ENCODE measurements around the gene TCF4.

Gene TCF4

GRCh38 chr18:55268151-55268601, 319.8 kb downstream of the TCF4 start:
- peak; percentile 22 for ATAC-seq

GRCh38 chr18:55266981-55267380, 321.0 kb downstream of the TCF4 start:
- ATAC-seq: peak; percentile 46
- no peak for TF ChIP-seq ZFP3 (CRISPR knock-in tag; IDR thresholded peaks at IDR 0.05)
- 0 out of 2 replicates have a peak, but pooled peaks have one; percentile 28 for TF ChIP-seq TCF4 (CRISPR knock-in tag; IDR thresholded peaks at IDR 0.05; ENCODE audit: borderline replicate concordance)

More at GRCh38 chr18:55268151-55268601, 319.8 kb downstream of the TCF4 start:
- peak; percentile 54; the same call in 1 of the 2 replicates for TF ChIP-seq ZC3H10 (CRISPR knock-in tag; IDR thresholded peaks at IDR 0.05)
- TF ChIP-seq POU6F1 (CRISPR knock-in tag; IDR thresholded peaks at IDR 0.05; ENCODE audit: borderline replicate concordance, low read depth): 0 out of 2 replicates have a peak, but pooled peaks have one; percentile 16
- no peak for TF ChIP-seq GLIS3 (CRISPR knock-in tag; IDR thresholded peaks at IDR 0.05)
- no peak for TF ChIP-seq ESRRG (CRISPR knock-in tag; IDR thresholded peaks at IDR 0.05)
- peak; percentile 72; the same call in 1 of the 2 replicates for TF ChIP-seq TOX (CRISPR knock-in tag; IDR thresholded peaks at IDR 0.05; ENCODE audit: borderline replicate concordance)

- no peak for ATAC-seq
- TF ChIP-seq GLIS3 (CRISPR knock-in tag; IDR thresholded peaks at IDR 0.05): no peak
- no peak for TF ChIP-seq CSDC2 (CRISPR knock-in tag; IDR thresholded peaks at IDR 0.05)
Observed at GRCh38 chr18:55265984-55266383, 322.0 kb downstream of the TCF4 start.

GRCh38 chr18:55265130-55265675, 322.8 kb downstream of the TCF4 start:
- ATAC-seq: no peak
- TF ChIP-seq ZFP30 (CRISPR knock-in tag; IDR thresholded peaks at IDR 0.05) (no peak), ARNTL (CRISPR knock-in tag; IDR thresholded peaks at IDR 0.05; ENCODE audit: borderline replicate concordance, low read depth) (no peak), ZFP3 (CRISPR knock-in tag; IDR thresholded peaks at IDR 0.05) (no peak), OSR1 (CRISPR knock-in tag; IDR thresholded peaks at IDR 0.05) (no peak), PATZ1 (CRISPR knock-in tag; IDR thresholded peaks at IDR 0.05; ENCODE audit: borderline replicate concordance) (no peak), SNAI2 (CRISPR knock-in tag; IDR thresholded peaks at IDR 0.05) (no peak), ZC3H10 (CRISPR knock-in tag; IDR thresholded peaks at IDR 0.05) (no peak), ZNF70 (CRISPR knock-in tag; IDR thresholded peaks at IDR 0.05) (no peak), CREB5 (CRISPR knock-in tag; IDR thresholded peaks at IDR 0.05; ENCODE audit: low read depth) (no peak), ISL1 (CRISPR knock-in tag; IDR thresholded peaks at IDR 0.05) (no peak), ESRRG (CRISPR knock-in tag; IDR thresholded peaks at IDR 0.05) (no peak), CSRNP3 (CRISPR knock-in tag; IDR thresholded peaks at IDR 0.05) (no peak), PPARA (CRISPR knock-in tag; IDR thresholded peaks at IDR 0.05; ENCODE audit: borderline replicate concordance) (no peak), BACH2 (CRISPR knock-in tag; IDR thresholded peaks at IDR 0.05; ENCODE audit: borderline replicate concordance) (no peak), TSHZ2 (CRISPR knock-in tag; IDR thresholded peaks at IDR 0.05) (no peak), GLIS3 (CRISPR knock-in tag; IDR thresholded peaks at IDR 0.05) (no peak), POU6F1 (CRISPR knock-in tag; IDR thresholded peaks at IDR 0.05; ENCODE audit: borderline replicate concordance, low read depth) (no peak), ZNF8 (CRISPR knock-in tag; IDR thresholded peaks at IDR 0.05) (no peak), TCF4 (CRISPR knock-in tag; IDR thresholded peaks at IDR 0.05; ENCODE audit: borderline replicate concordance) (no peak), TOX (CRISPR knock-in tag; IDR thresholded peaks at IDR 0.05; ENCODE audit: borderline replicate concordance) (no peak)

Measured in SK-N-SH treated with all-trans-retinoic acid at 6 μM for 48 hours (cell line).